AG09309 (cell line): ENCODE measurements around the gene LSM11.

Experiments
- DNase-seq: peaks from one replicate; pipeline ENCODE4 v3.0.0-alpha.2; 2010; ENCODE audit warnings: low read depth
- H3K4me3 ChIP-seq: 2 replicates; pipeline ENCODE4 v1.5.1; 2011; ENCODE audit warnings: mild to moderate bottlenecking, low read depth, low read length, moderate library complexity; ENCODE audit not compliant: control insufficient read depth
- CTCF ChIP-seq: IDR thresholded peaks from 2 replicates; pipeline ENCODE4 v1.5.1; 2011; ENCODE audit warnings: mild to moderate bottlenecking, low read depth, low read length, inconsistent platforms; ENCODE audit not compliant: insufficient read depth, control insufficient read depth; ENCODE audit errors: missing control alignments

Gene LSM11

GRCh38 chr5:157758706-157759105 is 15.2 kb downstream of the LSM11 start:
- no peak overlapping the region for H3K4me3 ChIP-seq
- no peak for DNase-seq
- no peak for TF ChIP-seq CTCF

- peak; percentile 42 for DNase-seq
- peak; percentile 81 for TF ChIP-seq CTCF
- no peak overlapping the region for H3K4me3 ChIP-seq
Observed at GRCh38 chr5:157761690-157762621, 18.4 kb downstream of the LSM11 start.

- TF ChIP-seq CTCF: no peak
- no peak for DNase-seq
- no peak overlapping the region for H3K4me3 ChIP-seq
Observed at GRCh38 chr5:157764531-157764930, 21.0 kb downstream of the LSM11 start.

- no peak for TF ChIP-seq CTCF
- no peak for DNase-seq
- H3K4me3 ChIP-seq: no peak overlapping the region
Observed at GRCh38 chr5:157766442-157766841, 22.9 kb downstream of the LSM11 start.

- no peak overlapping the region for H3K4me3 ChIP-seq
- TF ChIP-seq CTCF: no peak
- DNase-seq: no peak
Observed at GRCh38 chr5:157766902-157767301, 23.4 kb downstream of the LSM11 start.

- H3K4me3 ChIP-seq: no peak overlapping the region
- TF ChIP-seq CTCF: no peak
- no peak for DNase-seq
Observed at GRCh38 chr5:157767689-157768088, 24.2 kb downstream of the LSM11 start.

GRCh38 chr5:157770665-157771064 is 27.2 kb downstream of the LSM11 start:
- H3K4me3 ChIP-seq: no peak overlapping the region
- no peak for TF ChIP-seq CTCF
- no peak for DNase-seq
